Stomach (tissue), 4 donors: ENCODE measurements around the gene PHRF1.

Experiments
- CTCF ChIP-seq, 7 experiments: fragments of 450-650 bp in 4 of 7; fragments of 200-600 bp in 3 of 7; sonication (generic) in 3 of 7; IDR thresholded peaks; one replicate each; pipeline ENCODE4 v1.5.1; 2016 to 2019; ENCODE audit warnings: antibody characterized with exemption in 7 of 7, control low read depth in 2 of 7, mild to moderate bottlenecking in 1 of 7
- POLR2A ChIP-seq, 4 donors: fragments of 450-650 bp; IDR thresholded peaks; one replicate each; pipeline ENCODE4 v1.6.1; 2016; ENCODE audit warnings: antibody characterized with exemption in 4 of 4, control low read depth in 2 of 4, mild to moderate bottlenecking in 1 of 4, moderate library complexity in 1 of 4
- POLR2AphosphoS5 ChIP-seq, 3 donors: sonication (generic); formaldehyde crosslinking; IDR thresholded peaks; one replicate each; pipeline ENCODE4 v1.6.1; 2016; ENCODE audit warnings: antibody characterized with exemption in 3 of 3

DNA sequence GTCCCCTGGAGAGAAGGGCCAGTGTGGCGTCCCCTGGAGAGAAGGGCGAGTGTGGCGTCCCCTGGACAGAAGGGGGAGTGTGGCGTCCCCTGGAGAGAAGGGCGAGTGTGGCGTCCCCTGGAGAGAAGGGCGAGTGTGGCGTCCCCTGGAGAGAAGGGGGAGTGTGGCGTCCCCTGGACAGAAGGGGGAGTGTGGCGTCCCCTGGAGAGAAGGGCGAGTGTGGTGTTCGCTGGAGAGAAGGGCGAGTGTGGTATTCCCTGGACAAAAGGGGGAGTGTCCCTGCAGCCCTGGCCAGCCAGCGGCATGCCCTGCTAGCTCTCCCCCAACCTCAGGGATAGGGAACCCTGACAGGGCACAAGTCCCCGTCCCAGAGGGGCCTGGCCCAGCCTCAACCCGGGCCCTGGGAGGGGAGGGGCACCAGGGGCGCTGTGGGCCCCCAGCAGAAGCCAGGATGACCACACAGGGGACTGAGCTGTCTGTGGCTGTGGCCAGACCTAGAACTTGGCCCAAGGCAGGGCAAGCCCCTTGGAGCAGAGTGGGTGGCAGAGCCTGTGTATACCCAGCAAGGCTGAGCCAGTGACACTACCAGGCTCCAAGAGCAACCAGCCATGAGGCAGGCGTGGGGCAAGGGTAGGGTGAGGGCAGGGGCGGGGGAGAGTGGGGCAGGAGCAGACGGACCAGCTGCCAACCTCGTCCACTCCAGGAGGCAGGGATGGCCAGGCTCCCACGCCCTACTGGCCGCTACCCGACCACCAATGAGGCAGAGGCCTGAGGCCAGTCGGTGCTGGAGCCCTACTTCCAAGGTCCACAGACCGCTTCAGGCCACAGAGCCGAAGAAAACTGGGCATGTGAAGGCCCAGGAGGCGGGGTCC is 45.1 kb upstream of the PHRF1 start:
- TF ChIP-seq POLR2AphosphoS5 (IDR thresholded peaks at IDR 0.05) (no peak), CTCF (IDR thresholded peaks at IDR 0.05) (no peak), POLR2A (IDR thresholded peaks at IDR 0.05) (no peak)
